Neural cell (in vitro differentiated cells): ENCODE data around the gene VPS39.

Experiments
- EP300 ChIP-seq: fragments of 450-650 bp; conservative IDR thresholded peaks from 2 replicates; pipeline ENCODE4 v1.6.1; 2014; ENCODE audit warnings: antibody characterized with exemption, mild to moderate bottlenecking, moderate library complexity; ENCODE audit not compliant: poor library complexity, severe bottlenecking
- EZH2 ChIP-seq: fragments of 200-600, 300-800 bp; shearing (Covaris generic), sonication (generic); IDR thresholded peaks from 2 replicates; pipeline ENCODE4 v1.6.1; 2014; ENCODE audit warnings: antibody characterized with exemption, low read length, borderline replicate concordance, mild to moderate bottlenecking; ENCODE audit not compliant: insufficient read depth, poor library complexity, severe bottlenecking
- POLR2AphosphoS5 ChIP-seq: IDR thresholded peaks from 2 replicates; pipeline ENCODE4 v1.6.1; 2012
- RAD21 ChIP-seq: fragments of 450-650 bp; conservative IDR thresholded peaks from 2 replicates; pipeline ENCODE4 v1.6.1; 2014; ENCODE audit warnings: antibody characterized with exemption, mild to moderate bottlenecking, moderate library complexity
- SMC3 ChIP-seq: fragments of 450-650 bp; conservative IDR thresholded peaks from 2 replicates; pipeline ENCODE4 v1.6.1; 2014; ENCODE audit warnings: antibody characterized with exemption, mild to moderate bottlenecking, moderate library complexity; ENCODE audit not compliant: poor library complexity
- TAF1 ChIP-seq: IDR thresholded peaks from 2 replicates; pipeline ENCODE4 v1.6.1; 2012; ENCODE audit warnings: low read depth
- TF ChIP-seq, protein P1 (sequence below): fragments of 450-650 bp; IDR thresholded peaks from 2 replicates; pipeline ENCODE4 v1.5.1; 2014; ENCODE audit warnings: antibody characterized with exemption, mild to moderate bottlenecking, moderate library complexity; ENCODE audit not compliant: poor library complexity, severe bottlenecking
- TF ChIP-seq, protein P2 (sequence below): IDR thresholded peaks from 2 replicates; pipeline ENCODE4 v1.6.1; 2012; ENCODE audit warnings: borderline replicate concordance

GRCh38 chr15:42201801-42202200, 6.3 kb downstream of the VPS39 start:
- TF ChIP-seq EZH2 (no peak), POLR2AphosphoS5 (no peak), SMC3 (no peak), EP300 (no peak), RAD21 (no peak), TAF1 (no peak)
- TF ChIP-seq, protein P1, sequence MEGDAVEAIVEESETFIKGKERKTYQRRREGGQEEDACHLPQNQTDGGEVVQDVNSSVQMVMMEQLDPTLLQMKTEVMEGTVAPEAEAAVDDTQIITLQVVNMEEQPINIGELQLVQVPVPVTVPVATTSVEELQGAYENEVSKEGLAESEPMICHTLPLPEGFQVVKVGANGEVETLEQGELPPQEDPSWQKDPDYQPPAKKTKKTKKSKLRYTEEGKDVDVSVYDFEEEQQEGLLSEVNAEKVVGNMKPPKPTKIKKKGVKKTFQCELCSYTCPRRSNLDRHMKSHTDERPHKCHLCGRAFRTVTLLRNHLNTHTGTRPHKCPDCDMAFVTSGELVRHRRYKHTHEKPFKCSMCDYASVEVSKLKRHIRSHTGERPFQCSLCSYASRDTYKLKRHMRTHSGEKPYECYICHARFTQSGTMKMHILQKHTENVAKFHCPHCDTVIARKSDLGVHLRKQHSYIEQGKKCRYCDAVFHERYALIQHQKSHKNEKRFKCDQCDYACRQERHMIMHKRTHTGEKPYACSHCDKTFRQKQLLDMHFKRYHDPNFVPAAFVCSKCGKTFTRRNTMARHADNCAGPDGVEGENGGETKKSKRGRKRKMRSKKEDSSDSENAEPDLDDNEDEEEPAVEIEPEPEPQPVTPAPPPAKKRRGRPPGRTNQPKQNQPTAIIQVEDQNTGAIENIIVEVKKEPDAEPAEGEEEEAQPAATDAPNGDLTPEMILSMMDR: no peak
- TF ChIP-seq, protein P2, sequence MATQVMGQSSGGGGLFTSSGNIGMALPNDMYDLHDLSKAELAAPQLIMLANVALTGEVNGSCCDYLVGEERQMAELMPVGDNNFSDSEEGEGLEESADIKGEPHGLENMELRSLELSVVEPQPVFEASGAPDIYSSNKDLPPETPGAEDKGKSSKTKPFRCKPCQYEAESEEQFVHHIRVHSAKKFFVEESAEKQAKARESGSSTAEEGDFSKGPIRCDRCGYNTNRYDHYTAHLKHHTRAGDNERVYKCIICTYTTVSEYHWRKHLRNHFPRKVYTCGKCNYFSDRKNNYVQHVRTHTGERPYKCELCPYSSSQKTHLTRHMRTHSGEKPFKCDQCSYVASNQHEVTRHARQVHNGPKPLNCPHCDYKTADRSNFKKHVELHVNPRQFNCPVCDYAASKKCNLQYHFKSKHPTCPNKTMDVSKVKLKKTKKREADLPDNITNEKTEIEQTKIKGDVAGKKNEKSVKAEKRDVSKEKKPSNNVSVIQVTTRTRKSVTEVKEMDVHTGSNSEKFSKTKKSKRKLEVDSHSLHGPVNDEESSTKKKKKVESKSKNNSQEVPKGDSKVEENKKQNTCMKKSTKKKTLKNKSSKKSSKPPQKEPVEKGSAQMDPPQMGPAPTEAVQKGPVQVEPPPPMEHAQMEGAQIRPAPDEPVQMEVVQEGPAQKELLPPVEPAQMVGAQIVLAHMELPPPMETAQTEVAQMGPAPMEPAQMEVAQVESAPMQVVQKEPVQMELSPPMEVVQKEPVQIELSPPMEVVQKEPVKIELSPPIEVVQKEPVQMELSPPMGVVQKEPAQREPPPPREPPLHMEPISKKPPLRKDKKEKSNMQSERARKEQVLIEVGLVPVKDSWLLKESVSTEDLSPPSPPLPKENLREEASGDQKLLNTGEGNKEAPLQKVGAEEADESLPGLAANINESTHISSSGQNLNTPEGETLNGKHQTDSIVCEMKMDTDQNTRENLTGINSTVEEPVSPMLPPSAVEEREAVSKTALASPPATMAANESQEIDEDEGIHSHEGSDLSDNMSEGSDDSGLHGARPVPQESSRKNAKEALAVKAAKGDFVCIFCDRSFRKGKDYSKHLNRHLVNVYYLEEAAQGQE: no peak
